Thyroid gland (tissue), 4 donors: ENCODE results near the gene CAPN14. TPM values are rescaled to one million over a fixed set of nuclear protein-coding genes. Genes with fewer than 3 reads are reported as not detected.

Experiments
- DNase-seq, 2 donors: peaks; one replicate each; pipeline ENCODE4 v3.0.0-alpha.2; 2019
- H3K27ac ChIP-seq, 3 donors: fragments of 200-600 bp; sonication (generic); 1 replicate in 2 of 3; 2 replicates in 1 of 3; pipeline ENCODE4 v1.5.1; 2016 to 2019; ENCODE audit warnings: mild to moderate bottlenecking in 1 of 3, moderate library complexity in 1 of 3
- H3K27me3 ChIP-seq: fragments of 200-600 bp; sonication (generic); one replicate; pipeline ENCODE4 v1.5.1; 2019
- H3K36me3 ChIP-seq, 2 donors: fragments of 200-600 bp; sonication (generic); one replicate each; pipeline ENCODE4 v1.5.1; 2016 to 2019
- H3K4me1 ChIP-seq, 2 donors: fragments of 200-600 bp; sonication (generic); one replicate each; pipeline ENCODE4 v1.5.1; 2017 to 2019
- H3K4me3 ChIP-seq, 3 donors: fragments of 200-600 bp; sonication (generic); replicated peaks in 1 of 3; 1 replicate in 2 of 3; 2 replicates in 1 of 3; pipeline ENCODE4 v1.5.1; 2016; ENCODE audit warnings: mild to moderate bottlenecking in 1 of 3
- H3K9me3 ChIP-seq: fragments of 200-600 bp; sonication (generic); one replicate; pipeline ENCODE4 v1.5.1; 2017
- CTCF ChIP-seq, 6 experiments: fragments of 200-600 bp in 3 of 6; fragments of 450-650 bp in 3 of 6; sonication (generic) in 3 of 6; IDR thresholded peaks; one replicate each; pipeline ENCODE4 v1.5.1; 2016 to 2019; ENCODE audit warnings: antibody characterized with exemption in 6 of 6, mild to moderate bottlenecking in 2 of 6, inconsistent platforms in 1 of 6, moderate library complexity in 1 of 6
- POLR2A ChIP-seq, 2 donors: fragments of 450-650 bp; IDR thresholded peaks; one replicate each; pipeline ENCODE4 v1.6.1; 2017; ENCODE audit warnings: antibody characterized with exemption in 2 of 2, mild to moderate bottlenecking in 2 of 2, moderate library complexity in 1 of 2
- WGBS, 2 donors: methylation state at CpG; one replicate each; pipeline ENCODE4 v1.1.5; 2017; 5-methylcytosine and 5-hydroxymethylcytosine counted together
- intact Hi-C: fragments of 100-400 bp; cut with DNase I; formaldehyde crosslinking; loops from one replicate; pipeline ENCODE4 v1.15.1; 2023
- total RNA-seq, 4 donors: library from RNA; depleted of rRNA; stranded (reverse); fragments of >200 nt; gene quantifications; one replicate each; pipeline ENCODE4 v1.2.3, GENCODE V29; 2016

The CAPN14 gene
- total RNA-seq, 4 donors from 2014 or later: 0.15 to 0.27 TPM; not detected in 2

- peaks cover 5 to 16% of the 10 kb centered on the region in 2 donors for H3K4me1 ChIP-seq
- H3K27me3 ChIP-seq: no peaks in the 10 kb centered on the region
- H3K27ac ChIP-seq: peak overlapping the region in 1 of 3 donors; percentile 43
- H3K9me3 ChIP-seq: no peaks in the 10 kb centered on the region
- TF ChIP-seq CTCF (IDR thresholded peaks at IDR 0.05) (no peak), POLR2A (IDR thresholded peaks at IDR 0.05) (no peak)
- DNase-seq: no peak
- WGBS, 2 donors: 84 to 89% methylated on average over 10 of the region's 10 CpGs
- no peak overlapping the region for H3K4me3 ChIP-seq
- no peaks in the 10 kb centered on the region for H3K36me3 ChIP-seq
- intact Hi-C loops: loop anchor here (10.0 kb wide), 1 partner anchor 96 kb away; no protein-coding TSS in a partner anchor
Observed at GRCh38 chr2:31238126-31238905, 21.0 kb upstream of the CAPN14 start.

- intact Hi-C loops: loop anchor here (10.0 kb wide), 1 partner anchor 97 kb away; no protein-coding TSS in a partner anchor
- Histone ChIP-seq H3K4me1 (peaks cover 5 to 16% of the 10 kb centered on the region in 2 donors), H3K36me3 (no peaks in the 10 kb centered on the region), H3K27ac (no peak overlapping the region), H3K9me3 (no peaks in the 10 kb centered on the region), H3K27me3 (no peaks in the 10 kb centered on the region), H3K4me3 (no peak overlapping the region)
- 97 to 99% methylated on average over 9 of the region's 9 CpGs for WGBS, 2 donors
- no peak for DNase-seq
- TF ChIP-seq POLR2A (IDR thresholded peaks at IDR 0.05) (no peak), CTCF (IDR thresholded peaks at IDR 0.05) (no peak)
Observed at GRCh38 chr2:31237348-31238017, 20.2 kb upstream of the CAPN14 start.

GRCh38 chr2:31236433-31237205, 19.3 kb upstream of the CAPN14 start:
- intact Hi-C loops: loop anchor here (10.0 kb wide), 1 partner anchor 98 kb away; no protein-coding TSS in a partner anchor
- WGBS, 2 donors: 80 to 86% methylated on average over 7 of the region's 7 CpGs
- H3K36me3 ChIP-seq: no peaks in the 10 kb centered on the region
- TF ChIP-seq POLR2A (IDR thresholded peaks at IDR 0.05): no peak
- peaks cover 5 to 16% of the 10 kb centered on the region in 2 donors for H3K4me1 ChIP-seq
- no peak overlapping the region for H3K27ac ChIP-seq
- no peaks in the 10 kb centered on the region for H3K27me3 ChIP-seq
- DNase-seq: no peak
- no peak overlapping the region for H3K4me3 ChIP-seq
- H3K9me3 ChIP-seq: no peaks in the 10 kb centered on the region

- WGBS, 2 donors: 83 to 87% methylated on average over 4 of the region's 4 CpGs
- Histone ChIP-seq H3K4me3 (no peak overlapping the region), H3K4me1 (peaks cover 5 to 16% of the 10 kb centered on the region in 2 donors), H3K36me3 (no peaks in the 10 kb centered on the region), H3K9me3 (no peaks in the 10 kb centered on the region), H3K27me3 (no peaks in the 10 kb centered on the region), H3K27ac (no peak overlapping the region)
- DNase-seq: no peak
- intact Hi-C loops: loop anchor here (10.0 kb wide), 1 partner anchor 99 kb away; no protein-coding TSS in a partner anchor
- no peak for TF ChIP-seq CTCF (IDR thresholded peaks at IDR 0.05)
- TF ChIP-seq POLR2A (IDR thresholded peaks at IDR 0.05): no peak
Observed at GRCh38 chr2:31235504-31235902, 18.2 kb upstream of the CAPN14 start.
